Stimulated activated CD8-positive, alpha-beta memory T cell treated with anti-CD3 and anti-CD28 coated beads, Interleukin-7, amount 100 ng/mL, for 4 hours (primary cell): ENCODE data around the gene ATXN7L2.
"Not testable (repeated sequence)": the region's sequence is repeated elsewhere in the genome, so short reads cannot be mapped to it uniquely, and the experiment has no call there.

Source experiments
- DNase-seq, 2 donors: peaks; one replicate each; pipeline ENCODE4 v3.0.0-alpha.2; 2020; ENCODE audit warnings: low read depth in 2 of 2

Gene ATXN7L2, protein sequence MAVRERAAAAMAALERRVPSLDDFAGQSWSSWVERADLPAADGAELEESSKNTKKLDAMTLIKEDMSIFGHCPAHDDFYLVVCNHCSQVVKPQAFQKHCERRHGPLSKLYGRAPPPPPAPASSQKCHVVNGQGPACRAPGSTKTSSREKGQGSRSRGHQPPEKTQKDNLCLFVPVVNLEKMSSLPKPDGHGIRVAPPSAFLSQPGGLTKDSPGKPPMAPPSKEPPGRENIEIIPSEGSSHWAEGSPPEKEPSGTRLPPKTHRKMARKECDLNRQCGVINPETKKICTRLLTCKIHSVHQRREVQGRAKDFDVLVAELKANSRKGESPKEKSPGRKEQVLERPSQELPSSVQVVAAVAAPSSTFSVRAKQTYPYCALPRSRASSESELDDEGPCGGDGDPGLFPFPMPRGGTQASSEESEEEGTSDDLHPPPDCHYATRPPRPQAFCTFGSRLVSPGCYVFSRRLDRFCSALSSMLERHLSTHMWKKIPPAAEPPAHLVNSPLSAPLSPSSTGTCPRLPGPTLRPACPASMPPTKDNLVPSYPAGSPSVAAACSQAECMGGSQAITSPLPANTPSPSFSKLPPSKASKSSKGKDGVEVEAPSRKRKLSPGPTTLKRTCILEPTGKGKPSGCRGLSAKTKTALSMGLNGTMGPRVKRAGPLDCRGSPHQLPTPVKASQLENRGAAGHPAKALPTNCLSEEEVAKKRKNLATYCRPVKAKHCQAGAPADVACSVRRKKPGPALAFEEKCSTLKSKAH

DNA sequence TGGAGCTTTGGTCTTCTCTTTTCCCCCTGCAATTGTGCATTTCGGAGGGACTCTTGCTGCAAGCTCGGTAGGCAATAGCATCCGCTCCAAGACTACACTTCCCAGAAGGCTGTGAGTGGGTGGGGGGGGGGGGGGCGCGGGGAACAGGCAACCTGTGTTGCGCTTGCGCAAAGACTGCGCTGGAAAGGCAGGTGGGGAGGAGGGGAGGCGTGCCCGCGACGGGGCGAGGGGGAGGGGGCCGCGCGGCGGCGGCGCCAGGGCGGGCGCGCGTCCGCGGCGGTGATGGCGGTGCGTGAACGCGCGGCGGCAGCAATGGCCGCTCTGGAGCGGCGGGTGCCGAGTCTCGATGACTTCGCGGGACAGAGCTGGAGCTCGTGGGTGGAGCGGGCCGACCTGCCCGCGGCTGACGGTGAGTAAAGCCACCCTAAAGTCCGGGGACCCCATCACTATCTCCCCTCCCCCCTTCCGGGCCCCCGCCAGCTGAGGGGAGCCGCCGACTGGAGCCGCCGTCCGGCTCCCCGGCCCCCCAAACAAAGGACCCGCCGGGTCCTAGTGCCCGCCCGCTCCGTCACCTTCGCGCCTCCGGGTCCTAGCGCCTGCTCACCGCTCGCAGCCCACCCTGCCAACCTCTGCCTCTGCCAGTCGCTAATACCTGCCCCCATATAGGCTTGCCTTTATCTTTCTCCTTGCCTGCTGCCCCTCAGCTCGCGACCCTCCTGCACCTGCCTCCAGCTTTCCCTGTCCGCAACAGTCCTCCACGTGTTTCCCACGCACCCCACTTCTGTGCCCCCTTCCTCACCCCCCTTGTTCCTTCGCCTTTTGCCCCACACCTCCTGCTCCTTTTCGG lies at the start of gene ATXN7L2:
Gene ATXN7L2 (plus strand): TSS at position 234 of the 847 bp plus-strand sequence. CDS start 49 bp downstream, at position 283.
- peak; percentile 86 to 91 for DNase-seq

- no peak for DNase-seq
These were observed 49.2 kb upstream of the ATXN7L2 start for GRCh38 chr1:109434484-109434883.

DNA sequence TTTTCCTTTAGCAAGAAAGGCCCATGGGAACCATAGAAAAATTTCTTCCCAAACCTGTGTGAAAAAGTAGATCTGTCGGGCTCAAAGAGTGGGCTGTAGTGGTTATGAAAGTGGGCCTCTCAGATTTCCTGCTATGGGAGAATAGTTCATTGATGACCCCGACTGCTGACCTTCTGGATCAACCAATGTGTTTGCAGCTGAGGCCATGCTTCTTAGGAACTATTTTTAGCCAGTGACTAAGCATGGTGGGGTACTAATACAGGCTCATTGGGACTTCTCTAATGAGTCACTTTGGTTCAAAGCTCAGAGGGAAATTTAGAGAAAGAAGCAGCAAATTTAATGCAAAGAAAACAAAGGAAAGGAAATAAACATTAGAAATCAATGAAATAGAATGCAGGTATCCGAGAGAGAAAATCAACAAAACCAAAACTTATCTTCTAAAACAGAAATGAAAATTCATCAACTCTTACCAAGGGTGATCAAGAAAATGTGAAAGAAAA lies 44.9 kb upstream of the ATXN7L2 start:
- no peak for DNase-seq

DNA sequence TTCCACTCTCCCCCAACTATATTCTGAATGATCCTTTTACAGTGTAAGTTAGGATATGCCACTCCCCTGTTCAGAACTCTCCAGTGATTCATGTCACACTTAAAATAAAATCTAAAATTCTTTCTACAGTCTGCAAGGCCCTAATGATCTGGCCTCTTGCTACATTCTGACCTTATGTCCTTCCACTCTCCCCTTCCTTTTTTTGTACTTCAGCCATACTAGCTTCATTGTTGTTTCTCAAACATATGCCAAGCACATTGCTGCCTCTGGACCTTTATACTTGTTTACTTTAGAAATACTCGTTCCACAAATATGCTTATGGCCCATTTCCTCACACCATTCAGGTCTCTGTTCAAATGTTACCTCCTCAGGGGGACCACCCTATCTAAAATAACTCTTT lies 42.6 kb upstream of the ATXN7L2 start:
- DNase-seq, result no peak

DNA sequence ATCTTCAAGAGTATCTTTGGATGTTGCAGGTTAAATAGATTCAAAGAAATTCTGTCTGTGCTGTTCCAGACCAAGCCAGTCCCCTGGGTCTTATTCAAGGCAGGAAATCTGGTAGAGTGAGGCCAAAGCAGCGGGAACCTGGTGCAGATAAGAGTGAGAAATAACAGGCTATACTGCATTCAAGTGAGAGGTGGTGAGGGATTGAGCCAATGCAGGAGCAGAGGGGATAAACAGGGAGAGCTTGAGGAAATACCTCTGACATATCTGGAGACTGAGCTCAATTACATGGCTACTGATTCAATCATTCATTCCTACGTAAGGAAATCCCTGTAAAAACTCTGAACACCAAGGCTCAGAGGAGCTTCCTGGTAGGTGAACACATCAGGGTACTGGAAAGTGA lies 40.2 kb upstream of the ATXN7L2 start:
- no peak for DNase-seq

DNA sequence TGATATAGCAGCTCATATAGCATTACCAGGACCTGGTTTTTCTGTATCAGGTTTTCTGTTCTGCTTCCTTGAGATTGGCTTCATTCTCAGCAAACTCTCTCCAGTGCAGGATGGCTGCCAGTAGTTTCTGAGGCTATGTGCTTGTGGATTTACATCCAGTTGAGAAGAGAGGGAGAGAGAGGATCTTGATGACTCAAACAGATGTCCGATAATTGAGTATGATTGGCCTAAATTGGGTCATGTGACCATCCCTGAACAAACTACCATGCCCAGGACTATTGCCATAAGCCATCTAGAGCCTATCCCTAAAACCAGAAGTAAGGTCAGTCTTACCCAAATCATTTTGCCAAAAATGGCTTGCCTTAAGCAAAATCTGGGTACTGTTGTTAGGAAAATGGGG lies 39.4 kb upstream of the ATXN7L2 start:
- DNase-seq, result no peak

- DNase-seq, result not testable (repeated sequence)
These were observed 37.6 kb upstream of the ATXN7L2 start for GRCh38 chr1:109445949-109446695.

DNA sequence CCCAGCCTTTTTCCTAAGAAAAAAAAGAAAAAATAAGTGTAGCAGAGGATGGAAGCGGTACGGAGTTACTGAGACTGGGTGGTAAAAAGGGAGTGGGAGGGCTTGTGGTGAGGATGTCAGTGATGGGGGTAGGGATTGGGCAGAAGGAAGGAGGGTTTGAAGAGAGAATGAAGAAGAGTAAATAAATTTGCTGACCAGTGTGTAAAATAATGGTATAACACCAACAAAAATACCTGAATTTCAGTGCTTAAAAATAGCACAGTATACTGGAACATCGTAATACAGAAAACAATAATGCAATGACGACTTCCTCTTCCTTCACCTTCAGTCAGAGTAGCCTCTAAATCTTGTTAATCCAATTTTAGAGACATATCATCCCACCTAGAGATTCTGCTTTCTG lies 36.2 kb upstream of the ATXN7L2 start:
- no peak for DNase-seq

- DNase-seq, result no peak
These were observed 29.1 kb upstream of the ATXN7L2 start for GRCh38 chr1:109454497-109455133.

DNA sequence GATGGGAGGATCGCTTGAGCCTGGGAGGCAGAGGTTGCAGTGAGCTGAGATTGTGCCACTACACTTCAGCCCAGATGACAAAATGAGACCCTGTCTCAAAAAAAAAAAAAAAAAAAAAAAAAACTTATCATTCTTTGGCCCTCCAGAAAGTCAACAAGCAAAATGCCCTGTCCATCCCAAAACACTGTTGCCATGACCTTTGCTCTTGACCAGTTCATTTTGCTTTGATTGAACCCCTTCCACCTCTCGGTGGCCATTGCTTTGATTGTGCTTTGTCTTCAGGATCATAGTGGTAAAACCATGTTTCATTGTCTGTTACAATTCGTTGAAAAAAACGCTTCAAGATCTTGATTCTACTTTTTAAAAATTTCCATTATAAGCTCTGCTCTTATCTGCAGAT lies 25.9 kb upstream of the ATXN7L2 start:
- DNase-seq, result no peak

DNA sequence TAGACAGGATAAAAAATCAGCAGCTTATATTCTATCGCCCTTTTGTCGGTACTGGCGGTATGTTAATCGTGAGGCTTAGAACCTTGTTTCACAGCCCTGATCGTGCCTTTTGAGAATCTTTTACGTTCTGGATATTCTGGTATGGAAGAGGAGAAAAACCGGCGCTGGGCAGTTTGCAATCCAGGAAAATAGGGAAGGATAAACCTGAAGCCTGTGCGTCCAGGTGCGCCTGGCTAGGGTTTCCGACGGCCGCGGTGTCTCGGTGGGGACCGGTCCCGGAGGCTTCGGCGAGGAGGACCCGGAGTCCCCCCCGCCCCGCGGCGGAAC lies 17.6 kb upstream of the ATXN7L2 start:
- no peak for DNase-seq

- DNase-seq, result no peak
These were observed 17.0 kb upstream of the ATXN7L2 start, which contains the start of gene SYPL2 for GRCh38 chr1:109466452-109467300. TSS of gene SYPL2 (plus strand) at chr1:109466546. CDS start at chr1:109466844, 298 bp downstream.

GRCh38 chr1:109467301-109467777 lies 16.4 kb upstream of the ATXN7L2 start:
- no peak for DNase-seq

DNA sequence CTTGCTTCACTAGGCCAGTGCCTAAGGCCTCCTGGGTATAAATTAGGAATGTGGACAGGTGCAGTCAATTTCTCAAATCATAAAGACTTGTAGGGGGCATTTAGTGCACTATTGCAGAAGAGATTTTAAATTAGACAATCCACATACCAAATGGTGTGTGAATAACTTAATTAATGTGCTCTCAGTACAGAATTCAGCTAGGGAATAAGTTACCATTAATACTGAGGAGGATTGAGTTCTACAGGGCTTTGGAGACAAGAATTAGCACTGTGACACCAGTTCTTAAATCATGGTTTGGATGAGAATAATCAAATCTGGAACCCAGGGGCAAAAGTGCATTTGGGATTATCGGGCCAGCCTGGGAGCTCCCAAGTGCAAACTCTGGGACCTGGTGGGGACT lies 15.6 kb upstream of the ATXN7L2 start:
- DNase-seq, result no peak

- no peak for DNase-seq
These were observed 14.8 kb upstream of the ATXN7L2 start for GRCh38 chr1:109468903-109469302.

- DNase-seq, result no peak
These were observed 13.5 kb upstream of the ATXN7L2 start for GRCh38 chr1:109470245-109470644.

- DNase-seq, result no peak
These were observed 10.9 kb upstream of the ATXN7L2 start for GRCh38 chr1:109472779-109473178.

- not testable (repeated sequence) for DNase-seq
These were observed 10.2 kb upstream of the ATXN7L2 start for GRCh38 chr1:109473284-109474057.

DNA sequence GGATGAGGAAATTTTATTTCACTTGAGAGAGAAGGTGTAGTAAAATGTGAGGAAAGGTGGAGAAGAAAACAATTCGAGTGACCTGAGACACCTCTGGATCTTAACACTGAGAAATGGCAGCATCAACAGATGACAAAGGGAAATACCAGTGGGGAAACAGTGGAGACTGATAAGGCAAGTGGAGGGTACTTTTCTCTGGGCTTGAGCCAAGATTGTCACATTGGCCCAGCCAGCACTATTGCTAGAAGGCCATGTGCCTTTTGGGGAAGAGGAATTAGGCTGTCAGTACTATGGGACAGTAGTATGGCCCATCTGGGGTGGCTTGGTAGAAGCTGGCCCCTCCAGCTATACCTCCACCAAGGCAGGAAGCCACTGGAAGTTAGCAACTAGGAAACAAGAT lies 9.0 kb upstream of the ATXN7L2 start:
- no peak for DNase-seq
